C4-2B (cell line): ENCODE measurements around the gene NT5DC4.

Experiments
- ZFX ChIP-seq: fragments of 450-650 bp; IDR thresholded peaks from 2 replicates; pipeline ENCODE4 v1.6.1; 2017
- TF ChIP-seq, protein P1 (sequence below): fragments of 450-650 bp; conservative IDR thresholded peaks from 2 replicates; pipeline ENCODE4 v1.5.1; 2017; ENCODE audit warnings: mild to moderate bottlenecking

- TF ChIP-seq, protein P1, sequence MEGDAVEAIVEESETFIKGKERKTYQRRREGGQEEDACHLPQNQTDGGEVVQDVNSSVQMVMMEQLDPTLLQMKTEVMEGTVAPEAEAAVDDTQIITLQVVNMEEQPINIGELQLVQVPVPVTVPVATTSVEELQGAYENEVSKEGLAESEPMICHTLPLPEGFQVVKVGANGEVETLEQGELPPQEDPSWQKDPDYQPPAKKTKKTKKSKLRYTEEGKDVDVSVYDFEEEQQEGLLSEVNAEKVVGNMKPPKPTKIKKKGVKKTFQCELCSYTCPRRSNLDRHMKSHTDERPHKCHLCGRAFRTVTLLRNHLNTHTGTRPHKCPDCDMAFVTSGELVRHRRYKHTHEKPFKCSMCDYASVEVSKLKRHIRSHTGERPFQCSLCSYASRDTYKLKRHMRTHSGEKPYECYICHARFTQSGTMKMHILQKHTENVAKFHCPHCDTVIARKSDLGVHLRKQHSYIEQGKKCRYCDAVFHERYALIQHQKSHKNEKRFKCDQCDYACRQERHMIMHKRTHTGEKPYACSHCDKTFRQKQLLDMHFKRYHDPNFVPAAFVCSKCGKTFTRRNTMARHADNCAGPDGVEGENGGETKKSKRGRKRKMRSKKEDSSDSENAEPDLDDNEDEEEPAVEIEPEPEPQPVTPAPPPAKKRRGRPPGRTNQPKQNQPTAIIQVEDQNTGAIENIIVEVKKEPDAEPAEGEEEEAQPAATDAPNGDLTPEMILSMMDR = no peak
- TF ChIP-seq ZFX = no peak
Measured at GRCh38 chr2:112713926-112714325, 6.9 kb upstream of the NT5DC4 start.
